Hepatocyte (in vitro differentiated cells): ENCODE measurements around the gene ASAP2. TPM values are rescaled to one million over a fixed set of nuclear protein-coding genes. Genes with fewer than 3 reads are reported as not detected.

Source experiments
- DNase-seq: peaks from one replicate; pipeline ENCODE4 v3.0.0-alpha.2; 2016; ENCODE audit warnings: low spot score
- H2AFZ ChIP-seq: fragments of 200-600 bp; sonication (generic); 2 replicates; pipeline ENCODE4 v1.6.0; 2016; ENCODE audit warnings: antibody characterized with exemption, mild to moderate bottlenecking
- H3K27ac ChIP-seq: fragments of 200-600 bp; sonication (generic); 2 replicates; pipeline ENCODE4 v1.5.1; 2016; ENCODE audit warnings: mild to moderate bottlenecking
- H3K27me3 ChIP-seq: fragments of 200-600 bp; sonication (generic); 2 replicates; pipeline ENCODE4 v1.6.1; 2016
- H3K36me3 ChIP-seq: fragments of 200-600 bp; sonication (generic); replicated peaks from 2 replicates; pipeline ENCODE4 v1.5.1; 2016; ENCODE audit warnings: low read depth; ENCODE audit not compliant: insufficient read depth
- H3K4me1 ChIP-seq: fragments of 200-600 bp; sonication (generic); 2 replicates; pipeline ENCODE4 v1.5.1; 2016; ENCODE audit warnings: mild to moderate bottlenecking, moderate library complexity; ENCODE audit not compliant: insufficient read depth
- H3K4me2 ChIP-seq: fragments of 200-600 bp; sonication (generic); 2 replicates; pipeline ENCODE4 v1.6.0; 2016
- H3K4me3 ChIP-seq: fragments of 200-600 bp; sonication (generic); 2 replicates; pipeline ENCODE4 v1.5.1; 2016; ENCODE audit warnings: mild to moderate bottlenecking
- H3K79me2 ChIP-seq: fragments of 200-600 bp; sonication (generic); 2 replicates; pipeline ENCODE4 v1.6.0; 2017; ENCODE audit warnings: mild to moderate bottlenecking
- H3K9me2 ChIP-seq: fragments of 200-600 bp; sonication (generic); replicated peaks from 2 replicates; pipeline ENCODE4 v1.6.0; 2017; ENCODE audit warnings: mild to moderate bottlenecking; ENCODE audit not compliant: insufficient read depth
- H3K9me3 ChIP-seq: fragments of 200-600 bp; sonication (generic); 2 replicates; pipeline ENCODE4 v1.5.1; 2016; ENCODE audit warnings: low read depth, mild to moderate bottlenecking
- H4K20me1 ChIP-seq: fragments of 200-600 bp; sonication (generic); 2 replicates; pipeline ENCODE4 v1.6.0; 2016; ENCODE audit warnings: mild to moderate bottlenecking; ENCODE audit not compliant: insufficient read depth, poor library complexity, severe bottlenecking
- EZH2 ChIP-seq: fragments of 200-600 bp; sonication (generic); IDR thresholded peaks from 2 replicates; pipeline ENCODE4 v1.6.1; 2016; ENCODE audit warnings: antibody characterized with exemption, mild to moderate bottlenecking, borderline replicate concordance
- EZH2phosphoT487 ChIP-seq: fragments of 200-600 bp; sonication (generic); IDR thresholded peaks from one replicate; pipeline ENCODE4 v1.6.1; 2018; ENCODE audit warnings: antibody characterized with exemption, mild to moderate bottlenecking, low read depth, moderate library complexity; ENCODE audit not compliant: unreplicated experiment, severe bottlenecking
- WGBS: methylation state at CpG from one replicate; pipeline ENCODE4 v1.1.6; 2016; ENCODE audit warnings: low lambda C conversion rate; ENCODE audit errors: missing lambda C conversion rate; 5-methylcytosine and 5-hydroxymethylcytosine counted together
- polyA plus RNA-seq: library from polyadenylated mRNA; unstranded; fragments of >200 nt; fragmentation: Nextera tagmentation; extraction: Ambion mirVana; gene quantifications from 2 replicates; pipeline ENCODE4 v1.2.1, GENCODE V29; 2016
- total RNA-seq: library from RNA; depleted of rRNA; stranded (reverse); fragments of >200 nt; gene quantifications from 2 replicates; pipeline ENCODE4 v1.2.3, GENCODE V29; 2014
- TF ChIP-seq, protein P1 (sequence below): fragments of 200-600 bp; sonication (generic); IDR thresholded peaks from 2 replicates; pipeline ENCODE4 v1.5.1; 2016; ENCODE audit warnings: antibody characterized with exemption, mild to moderate bottlenecking; ENCODE audit not compliant: poor library complexity

The ASAP2 gene
- total and polyA plus RNA-seq, 2 experiments from 2014 or later: 13.7 to 21.3 TPM

DNA sequence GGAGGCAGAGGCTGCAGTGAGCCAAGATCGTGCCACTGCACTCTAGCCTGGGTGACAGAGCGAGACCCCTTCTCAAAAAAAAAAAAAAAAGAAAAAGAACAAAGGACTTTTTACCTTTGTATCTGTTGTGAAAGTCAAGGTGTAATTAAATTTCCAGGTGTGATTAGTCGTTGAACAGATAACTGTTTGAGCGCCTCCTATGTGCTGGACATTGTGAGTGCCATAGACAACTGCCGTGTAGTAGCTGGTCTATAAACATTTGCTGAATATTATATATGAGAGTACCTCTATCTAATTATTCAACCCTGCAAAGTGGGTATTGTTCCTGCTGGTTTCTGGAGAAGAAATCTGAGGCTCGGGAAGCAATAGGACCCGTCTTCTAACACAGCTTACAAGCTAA is 71.8 kb downstream of the ASAP2 start:
- H4K20me1 ChIP-seq: peaks cover 6% of the 10 kb centered on the region
- H3K4me3 ChIP-seq: no peak overlapping the region
- TF ChIP-seq, protein P1, sequence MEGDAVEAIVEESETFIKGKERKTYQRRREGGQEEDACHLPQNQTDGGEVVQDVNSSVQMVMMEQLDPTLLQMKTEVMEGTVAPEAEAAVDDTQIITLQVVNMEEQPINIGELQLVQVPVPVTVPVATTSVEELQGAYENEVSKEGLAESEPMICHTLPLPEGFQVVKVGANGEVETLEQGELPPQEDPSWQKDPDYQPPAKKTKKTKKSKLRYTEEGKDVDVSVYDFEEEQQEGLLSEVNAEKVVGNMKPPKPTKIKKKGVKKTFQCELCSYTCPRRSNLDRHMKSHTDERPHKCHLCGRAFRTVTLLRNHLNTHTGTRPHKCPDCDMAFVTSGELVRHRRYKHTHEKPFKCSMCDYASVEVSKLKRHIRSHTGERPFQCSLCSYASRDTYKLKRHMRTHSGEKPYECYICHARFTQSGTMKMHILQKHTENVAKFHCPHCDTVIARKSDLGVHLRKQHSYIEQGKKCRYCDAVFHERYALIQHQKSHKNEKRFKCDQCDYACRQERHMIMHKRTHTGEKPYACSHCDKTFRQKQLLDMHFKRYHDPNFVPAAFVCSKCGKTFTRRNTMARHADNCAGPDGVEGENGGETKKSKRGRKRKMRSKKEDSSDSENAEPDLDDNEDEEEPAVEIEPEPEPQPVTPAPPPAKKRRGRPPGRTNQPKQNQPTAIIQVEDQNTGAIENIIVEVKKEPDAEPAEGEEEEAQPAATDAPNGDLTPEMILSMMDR: no peak
- no peak for TF ChIP-seq EZH2
- TF ChIP-seq EZH2phosphoT487: no peak
- H3K9me3 ChIP-seq: no peaks in the 10 kb centered on the region
- peaks cover 7% of the 10 kb centered on the region for H3K4me1 ChIP-seq
- H3K79me2 ChIP-seq: peaks cover 49% of the 10 kb centered on the region
- no peaks in the 10 kb centered on the region for H3K9me2 ChIP-seq
- no peak overlapping the region for H3K27ac ChIP-seq
- no peaks in the 10 kb centered on the region for H3K36me3 ChIP-seq
- no peaks in the 10 kb centered on the region for H3K27me3 ChIP-seq
- no peak for DNase-seq
- H2AFZ ChIP-seq: no peak overlapping the region
- no peak overlapping the region for H3K4me2 ChIP-seq
- 92% methylated on average over 7 of the region's 7 CpGs for WGBS

- 93% methylated on average over 10 of the region's 10 CpGs for WGBS
- Histone ChIP-seq H3K4me3 (no peak overlapping the region), H2AFZ (no peak overlapping the region), H3K79me2 (peaks cover 48% of the 10 kb centered on the region), H3K4me2 (no peak overlapping the region), H3K9me3 (no peaks in the 10 kb centered on the region), H3K36me3 (no peaks in the 10 kb centered on the region), H3K4me1 (peaks cover 12% of the 10 kb centered on the region), H3K9me2 (no peaks in the 10 kb centered on the region), H3K27me3 (no peaks in the 10 kb centered on the region), H3K27ac (no peak overlapping the region), H4K20me1 (peaks cover 6% of the 10 kb centered on the region)
- no peak for DNase-seq
- TF ChIP-seq EZH2phosphoT487 (no peak), EZH2 (no peak)
- TF ChIP-seq, protein P1: no peak
Observed at GRCh38 chr2:9279426-9279825, 72.8 kb downstream of the ASAP2 start.

DNA sequence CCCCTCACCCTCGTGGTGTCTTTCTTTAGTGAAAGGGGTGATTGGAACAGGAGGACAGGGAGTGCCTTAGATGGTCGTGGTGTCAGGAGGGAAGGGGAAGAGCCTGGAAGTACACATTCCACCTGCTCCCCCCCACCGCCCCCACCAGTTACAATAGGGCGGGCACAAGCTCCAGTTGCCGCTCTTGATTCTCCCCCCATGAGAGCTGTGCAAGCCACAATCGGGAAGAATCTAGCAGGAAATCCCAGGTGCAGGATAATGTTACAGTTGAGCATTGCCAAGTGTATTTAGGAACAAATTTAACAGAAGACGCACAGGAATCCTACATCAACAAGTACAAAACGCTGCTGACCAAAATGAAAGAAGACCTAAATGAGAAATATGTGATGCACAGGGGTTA is 73.6 kb downstream of the ASAP2 start:
- H3K79me2 ChIP-seq: peaks cover 43% of the 10 kb centered on the region
- H3K9me2 ChIP-seq: no peaks in the 10 kb centered on the region
- no peak overlapping the region for H2AFZ ChIP-seq
- TF ChIP-seq EZH2 (no peak), EZH2phosphoT487 (no peak)
- TF ChIP-seq, protein P1: no peak
- DNase-seq: no peak
- H3K9me3 ChIP-seq: no peaks in the 10 kb centered on the region
- no peak overlapping the region for H3K4me2 ChIP-seq
- H3K27ac ChIP-seq: no peak overlapping the region
- H3K4me3 ChIP-seq: no peak overlapping the region
- no peaks in the 10 kb centered on the region for H3K27me3 ChIP-seq
- WGBS: 85% methylated on average over 7 of the region's 8 CpGs
- no peaks in the 10 kb centered on the region for H3K36me3 ChIP-seq
- peaks cover 6% of the 10 kb centered on the region for H4K20me1 ChIP-seq
- H3K4me1 ChIP-seq: peaks cover 12% of the 10 kb centered on the region

- H3K27ac ChIP-seq: no peak overlapping the region
- no peaks in the 10 kb centered on the region for H3K27me3 ChIP-seq
- H3K4me2 ChIP-seq: no peak overlapping the region
- no peak for TF ChIP-seq EZH2phosphoT487
- TF ChIP-seq EZH2: no peak
- TF ChIP-seq, protein P1: no peak
- 86% methylated on average over 7 of the region's 7 CpGs for WGBS
- no peaks in the 10 kb centered on the region for H3K9me3 ChIP-seq
- H3K36me3 ChIP-seq: no peaks in the 10 kb centered on the region
- no peak for DNase-seq
- peaks cover 12% of the 10 kb centered on the region for H3K4me1 ChIP-seq
- peaks cover 6% of the 10 kb centered on the region for H4K20me1 ChIP-seq
- H2AFZ ChIP-seq: no peak overlapping the region
- H3K9me2 ChIP-seq: no peaks in the 10 kb centered on the region
- H3K4me3 ChIP-seq: no peak overlapping the region
- peaks cover 36% of the 10 kb centered on the region for H3K79me2 ChIP-seq
Observed at GRCh38 chr2:9281145-9281544, 74.5 kb downstream of the ASAP2 start.
